Kidney epithelial cell (primary cell): ENCODE results near the gene GADD45B. TPM values are rescaled to one million over a fixed set of nuclear protein-coding genes. Genes with fewer than 3 reads are reported as not detected.

Source experiments
- DNase-seq: peaks from one replicate; pipeline ENCODE4 v3.0.0-alpha.2; 2010; ENCODE audit warnings: low read depth
- H3K27me3 ChIP-seq: 2 replicates; pipeline ENCODE4 v1.6.0; 2011; ENCODE audit warnings: low read length; ENCODE audit not compliant: control insufficient read depth, insufficient read depth
- H3K36me3 ChIP-seq: 2 replicates; pipeline ENCODE4 v1.5.1; 2011; ENCODE audit warnings: low read length; ENCODE audit not compliant: control insufficient read depth, insufficient read depth
- H3K4me3 ChIP-seq: 2 replicates; pipeline ENCODE4 v1.5.1; 2011; ENCODE audit warnings: low read depth, mild to moderate bottlenecking, control low read depth, low read length
- total RNA-seq: library from RNA; depleted of rRNA; stranded (reverse); fragments of >200 nt; gene quantifications from 2 replicates; pipeline ENCODE4 v1.2.3, GENCODE V29; 2015
- TF ChIP-seq, protein P1 (sequence below): IDR thresholded peaks from 2 replicates; pipeline ENCODE4 v1.5.1; 2011; ENCODE audit warnings: mild to moderate bottlenecking, moderate library complexity, low read length, control low read depth, inconsistent platforms; ENCODE audit not compliant: insufficient read depth, poor library complexity, severe bottlenecking

The GADD45B gene, protein sequence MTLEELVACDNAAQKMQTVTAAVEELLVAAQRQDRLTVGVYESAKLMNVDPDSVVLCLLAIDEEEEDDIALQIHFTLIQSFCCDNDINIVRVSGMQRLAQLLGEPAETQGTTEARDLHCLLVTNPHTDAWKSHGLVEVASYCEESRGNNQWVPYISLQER
- 99.6 and 106 TPM in 2 replicates for total RNA-seq

DNA sequence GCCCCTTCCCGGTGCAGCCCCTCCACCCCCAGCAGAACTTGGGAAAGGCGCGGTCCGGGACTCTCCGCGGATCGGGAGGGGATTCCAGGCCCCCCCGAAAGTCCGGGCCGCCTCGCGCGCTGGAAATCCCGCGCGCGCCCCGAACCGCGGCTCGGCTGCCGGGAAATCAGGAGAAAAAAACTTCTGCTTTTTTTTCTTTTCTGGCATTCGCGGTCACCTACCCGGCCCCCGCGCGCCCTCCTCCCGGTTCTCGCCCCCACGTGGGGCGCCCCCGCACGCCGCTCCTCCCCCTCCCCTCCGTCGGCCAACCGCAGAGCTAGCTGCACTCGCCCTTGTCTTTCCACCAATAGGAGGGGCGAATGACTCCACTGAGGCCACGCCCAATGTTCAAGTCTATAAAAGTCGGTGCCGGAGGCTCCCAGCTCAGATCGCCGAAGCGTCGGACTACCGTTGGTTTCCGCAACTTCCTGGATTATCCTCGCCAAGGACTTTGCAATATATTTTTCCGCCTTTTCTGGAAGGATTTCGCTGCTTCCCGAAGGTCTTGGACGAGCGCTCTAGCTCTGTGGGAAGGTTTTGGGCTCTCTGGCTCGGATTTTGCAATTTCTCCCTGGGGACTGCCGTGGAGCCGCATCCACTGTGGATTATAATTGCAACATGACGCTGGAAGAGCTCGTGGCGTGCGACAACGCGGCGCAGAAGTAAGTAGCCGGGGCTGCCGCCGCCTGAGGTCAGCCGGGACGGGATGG lies at the start of gene GADD45B:
Gene GADD45B (plus strand): TSS at position 426 of the 749 bp plus-strand sequence. CDS start 232 bp downstream, at position 658.
- no peak for DNase-seq
- peak within 1 kb of the TSS; percentile 94 for H3K4me3 ChIP-seq
- no peaks in the 10 kb centered on the region for H3K27me3 ChIP-seq
- TF ChIP-seq, protein P1, sequence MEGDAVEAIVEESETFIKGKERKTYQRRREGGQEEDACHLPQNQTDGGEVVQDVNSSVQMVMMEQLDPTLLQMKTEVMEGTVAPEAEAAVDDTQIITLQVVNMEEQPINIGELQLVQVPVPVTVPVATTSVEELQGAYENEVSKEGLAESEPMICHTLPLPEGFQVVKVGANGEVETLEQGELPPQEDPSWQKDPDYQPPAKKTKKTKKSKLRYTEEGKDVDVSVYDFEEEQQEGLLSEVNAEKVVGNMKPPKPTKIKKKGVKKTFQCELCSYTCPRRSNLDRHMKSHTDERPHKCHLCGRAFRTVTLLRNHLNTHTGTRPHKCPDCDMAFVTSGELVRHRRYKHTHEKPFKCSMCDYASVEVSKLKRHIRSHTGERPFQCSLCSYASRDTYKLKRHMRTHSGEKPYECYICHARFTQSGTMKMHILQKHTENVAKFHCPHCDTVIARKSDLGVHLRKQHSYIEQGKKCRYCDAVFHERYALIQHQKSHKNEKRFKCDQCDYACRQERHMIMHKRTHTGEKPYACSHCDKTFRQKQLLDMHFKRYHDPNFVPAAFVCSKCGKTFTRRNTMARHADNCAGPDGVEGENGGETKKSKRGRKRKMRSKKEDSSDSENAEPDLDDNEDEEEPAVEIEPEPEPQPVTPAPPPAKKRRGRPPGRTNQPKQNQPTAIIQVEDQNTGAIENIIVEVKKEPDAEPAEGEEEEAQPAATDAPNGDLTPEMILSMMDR, result no peak
- H3K36me3 ChIP-seq, result no peaks in the 10 kb centered on the region

DNA sequence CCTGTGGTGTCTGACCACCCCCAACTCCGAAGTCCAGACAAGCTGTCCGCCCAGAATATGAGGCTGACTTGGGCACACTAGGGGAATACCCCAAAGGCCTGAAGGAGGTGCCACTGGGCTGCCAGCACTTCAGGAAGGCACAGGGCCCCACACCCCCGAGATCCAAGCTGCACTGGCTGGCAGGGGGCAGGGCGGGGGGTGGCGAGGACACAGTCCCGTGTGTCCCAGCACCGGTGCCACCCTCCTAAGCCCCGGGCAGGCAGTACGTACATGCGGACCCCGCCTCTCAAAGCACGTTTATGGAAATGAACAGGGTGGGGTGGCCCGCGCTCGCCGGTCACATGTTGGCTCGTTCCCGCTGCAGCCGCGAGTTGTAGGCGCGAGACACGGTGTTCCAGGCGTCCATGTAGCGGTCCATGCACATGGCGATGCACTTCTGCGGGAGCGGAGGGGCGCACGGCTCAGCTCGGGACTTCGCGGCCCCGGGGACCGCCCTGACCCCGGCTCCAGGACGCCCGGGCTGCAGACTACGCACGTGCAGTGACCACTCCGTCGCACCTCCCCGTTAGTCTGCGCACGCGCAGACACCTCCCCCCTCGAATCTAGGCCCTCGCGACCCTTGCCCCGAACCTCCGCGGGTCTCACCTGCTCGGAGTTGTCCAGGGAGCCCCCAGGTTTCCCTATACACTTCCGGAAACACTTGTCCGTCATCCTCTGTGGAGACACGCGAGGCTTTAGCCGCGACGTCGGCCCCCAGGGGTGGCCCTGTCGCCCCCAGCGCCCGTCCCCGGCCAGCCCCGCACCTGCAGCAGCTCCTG lies 49.1 kb upstream of the GADD45B start:
- H3K36me3 ChIP-seq, result peaks cover 4% of the 10 kb centered on the region
- TF ChIP-seq, protein P1, result no peak
- H3K4me3 ChIP-seq, result peak overlapping the region; percentile 66
- H3K27me3 ChIP-seq, result no peaks in the 10 kb centered on the region
- no peak for DNase-seq

DNA sequence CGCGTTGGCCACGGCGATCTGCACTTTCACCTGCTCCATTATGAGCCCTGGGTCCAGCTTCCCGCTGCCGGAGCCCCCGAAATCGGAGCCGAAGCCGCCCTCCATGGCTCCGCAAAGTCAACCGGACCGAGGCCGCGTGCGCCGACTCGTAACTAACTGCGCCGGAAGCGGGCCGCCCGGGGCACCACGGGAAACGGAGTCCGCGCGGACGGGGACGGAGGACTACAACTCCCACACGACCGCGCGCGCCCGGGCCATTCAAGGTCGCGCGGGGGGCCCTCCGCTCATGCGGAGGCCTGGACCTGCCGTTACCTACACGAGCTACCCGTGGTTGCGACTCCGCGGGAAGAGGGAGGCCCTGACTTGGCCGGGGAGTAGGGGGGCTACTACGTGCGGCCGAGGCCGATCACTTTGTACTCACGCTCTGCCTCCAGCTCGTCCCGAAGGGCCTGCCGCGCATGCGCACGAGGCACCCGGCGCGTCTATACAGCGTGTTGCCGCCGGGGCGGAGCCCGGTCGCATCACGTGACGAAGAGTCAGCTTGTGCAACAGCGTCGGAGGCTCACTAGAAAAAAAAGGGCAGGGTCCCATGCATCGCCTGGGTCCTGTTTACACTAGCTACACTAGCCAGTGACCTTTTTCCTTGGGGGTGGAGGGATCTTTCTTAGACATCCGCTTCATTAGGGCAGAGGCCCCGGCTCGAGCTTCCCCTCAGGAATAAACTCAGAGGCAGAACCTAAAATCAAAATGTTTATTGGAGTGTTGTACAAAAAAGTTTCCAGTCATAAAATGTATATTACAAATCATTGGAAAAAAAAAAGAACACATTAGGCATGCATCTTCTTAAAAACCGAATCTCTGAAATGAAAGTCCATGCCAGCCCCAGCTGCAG lies 48.3 kb upstream of the GADD45B start, which contains the start of gene TIMM13:
Gene TIMM13 (minus strand): TSS at position 158 of the 892 bp plus-strand sequence. CDS start 53 bp downstream, at position 105.
- DNase-seq, result peak; percentile 78
- peak within 1 kb of the TSS; percentile 66 for H3K4me3 ChIP-seq
- H3K27me3 ChIP-seq, result no peaks in the 10 kb centered on the region
- TF ChIP-seq, protein P1, result no peak
- peaks cover 4% of the 10 kb centered on the region for H3K36me3 ChIP-seq

DNA sequence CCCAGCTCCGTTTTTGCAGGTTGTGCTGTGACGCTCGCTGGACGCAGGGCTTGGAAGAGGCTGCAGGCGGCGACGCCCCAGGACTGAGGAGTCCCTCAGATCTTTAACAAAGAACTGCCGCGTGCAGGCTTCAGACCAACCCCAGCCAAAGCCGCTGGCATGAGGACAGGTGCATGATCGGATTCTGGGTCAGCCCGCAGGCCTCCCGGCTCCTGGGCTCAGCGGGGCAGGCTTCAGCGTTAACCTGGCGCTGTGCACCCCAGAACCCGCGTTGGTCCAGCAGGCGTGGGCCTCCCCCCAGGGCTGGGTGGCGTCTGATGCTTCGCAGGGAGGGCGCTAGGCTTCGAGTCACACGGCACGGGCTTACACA lies 47.6 kb upstream of the GADD45B start:
- Histone ChIP-seq H3K4me3 (no peak overlapping the region), H3K36me3 (peaks cover 4% of the 10 kb centered on the region), H3K27me3 (no peaks in the 10 kb centered on the region)
- no peak for DNase-seq
- TF ChIP-seq, protein P1, result no peak
